ENCODE data around the gene MED26.

- TF ChIP-seq CTCF (IDR thresholded peaks at IDR 0.05; ENCODE audit: low read length) (no peak), EZH2 (optimal IDR thresholded peaks at IDR 0.05; ENCODE audit: low read depth, low read length) (no peak), EZH2phosphoT487 (IDR thresholded peaks at IDR 0.05; ENCODE audit: low read length) (no peak)
These were observed 36.9 kb downstream of the MED26 start for GRCh38 chr19:16590876-16591802.
